HepG2 (cell line): ENCODE measurements around the gene CYSTM1. TPM values are rescaled to one million over a fixed set of nuclear protein-coding genes. Genes with fewer than 3 reads are reported as not detected.

Experiments used
- ATAC-seq: fragments of 200-7000 bp; cut with Tn5 transposase; 3 replicates; pipeline ENCODE4 v1.9.1; 2020; ENCODE audit warnings: mild to moderate bottlenecking, moderate library complexity
- BruUV-seq: library from RNA; stranded (reverse); fragments of 400-500 nt; replicated peaks from 2 replicates; lab custom pipeline; 2021; lab: Mats Ljungman, UMichigan
- CTCF ChIA-PET: fragments of 300-600 bp; formaldehyde crosslinking; extraction: SDS; loops from one replicate; lab custom pipeline; 2021; ENCODE audit warnings: low total read pairs, inconsistent platforms, low intra/inter-chr PET ratio; lab: Yijun Ruan, JAX
- POLR2A ChIA-PET: fragments of 350-600 bp; sonication (Branson Sonifier 250); formaldehyde crosslinking; loops from one replicate; lab custom pipeline; 2020; ENCODE audit warnings: antibody characterized with exemption, inconsistent platforms; lab: Yijun Ruan, JAX
- DNase-seq: peaks from one replicate; pipeline ENCODE4 v3.0.0-alpha.2; 2015; ENCODE audit warnings: low spot score
- FAIRE-seq: peaks from 3 replicates; lab custom pipeline; 2011; peaks lifted over from hg19 to GRCh38; lab: Jason Lieb, UNC
- H2AFZ ChIP-seq: one replicate; pipeline ENCODE4 v1.6.1; 2011; ENCODE audit warnings: low read length, inconsistent platforms
- H3K27ac ChIP-seq: fragments of 300-600 bp; 3 replicates; pipeline ENCODE4 v1.8.0; 2011; ENCODE audit warnings: mixed run types, mild to moderate bottlenecking, mixed read lengths, low read length, inconsistent platforms; ENCODE audit not compliant: insufficient read depth; ENCODE audit errors: extremely low read length
- H3K27me3 ChIP-seq, 2 experiments: fragments of 200-600 bp in 1 of 2; 2 replicates in 1 of 2; 3 replicates in 1 of 2; pipeline versions ENCODE4 v1.6.0 to v1.8.0; 2011; ENCODE audit warnings: low read length in 2 of 2, mild to moderate bottlenecking in 2 of 2, moderate library complexity in 2 of 2, inconsistent platforms in 1 of 2; ENCODE audit not compliant: insufficient read depth in 2 of 2, control insufficient read depth in 1 of 2
- H3K36me3 ChIP-seq, 2 experiments: fragments of 200-600 bp in 1 of 2; replicated peaks in 1 of 2; 2 replicates in 1 of 2; 3 replicates in 1 of 2; pipeline versions ENCODE4 v1.5.1 to v1.8.0; 2011; ENCODE audit warnings: low read length in 2 of 2, inconsistent platforms in 1 of 2; ENCODE audit not compliant: insufficient read depth in 2 of 2, control insufficient read depth in 1 of 2
- H3K4me1 ChIP-seq: 2 replicates; pipeline ENCODE4 v1.5.1; 2012; ENCODE audit warnings: low read length, inconsistent platforms; ENCODE audit not compliant: insufficient read depth
- H3K4me2 ChIP-seq: 2 replicates; pipeline ENCODE4 v1.6.0; 2011; ENCODE audit warnings: low read depth, low read length, inconsistent platforms
- H3K4me3 ChIP-seq, 3 experiments: fragments of 200-600 bp in 1 of 3; sonication (generic), shearing (Covaris generic) in 1 of 3; replicated peaks in 1 of 3; 2 replicates each; pipeline ENCODE4 v1.5.1; 2011 to 2016; ENCODE audit warnings: low read length in 3 of 3, inconsistent platforms in 2 of 3, low read depth in 2 of 3, mild to moderate bottlenecking in 2 of 3, control low read depth in 1 of 3, mixed read lengths in 1 of 3; ENCODE audit not compliant: insufficient read depth in 1 of 3
- H3K79me2 ChIP-seq: one replicate; pipeline ENCODE4 v1.6.1; 2011; ENCODE audit warnings: low read length, inconsistent platforms; ENCODE audit not compliant: insufficient read depth
- H3K9ac ChIP-seq: 2 replicates; pipeline ENCODE4 v1.6.0; 2011; ENCODE audit warnings: mild to moderate bottlenecking, low read depth, low read length, inconsistent platforms; ENCODE audit not compliant: insufficient read depth
- H3K9me3 ChIP-seq: 2 replicates; pipeline ENCODE4 v1.5.1; 2012; ENCODE audit warnings: mild to moderate bottlenecking, low read length
- H4K20me1 ChIP-seq: 2 replicates; pipeline ENCODE4 v1.6.0; 2011; ENCODE audit warnings: inconsistent platforms, mild to moderate bottlenecking, low read length, moderate library complexity; ENCODE audit not compliant: insufficient read depth
- ARHGAP35 ChIP-seq: sonication (generic); formaldehyde crosslinking; IDR thresholded peaks from 2 replicates; pipeline ENCODE4 v1.9.0; 2022; ENCODE audit warnings: mild to moderate bottlenecking, inconsistent platforms, moderate library complexity, missing genetic modification reagents, borderline replicate concordance
- ARNT ChIP-seq: fragments of 450-650 bp; IDR thresholded peaks from 2 replicates; pipeline ENCODE4 v1.6.1; 2017
- BORCS8-MEF2B ChIP-seq: sonication (generic); formaldehyde crosslinking; IDR thresholded peaks from 2 replicates; pipeline ENCODE4 v1.8.0; 2022; ENCODE audit warnings: mild to moderate bottlenecking, missing genetic modification reagents
- MEF2D ChIP-seq: sonication (generic); formaldehyde crosslinking; IDR thresholded peaks from 2 replicates; pipeline ENCODE4 v1.5.1; 2020; ENCODE audit warnings: mild to moderate bottlenecking, missing genetic modification reagents
- NFYC ChIP-seq: IDR thresholded peaks from 2 replicates; pipeline ENCODE4 v1.6.1; 2016; ENCODE audit warnings: missing genetic modification reagents, missing compliant biosample characterization
- PHF5A ChIP-seq: IDR thresholded peaks from one replicate; pipeline ENCODE4 v1.6.1; 2018; ENCODE audit warnings: low read depth, missing genetic modification reagents; ENCODE audit not compliant: unreplicated experiment
- PHF8 ChIP-seq: sonication (generic); formaldehyde crosslinking; IDR thresholded peaks from 2 replicates; pipeline ENCODE4 v1.5.0; 2020; ENCODE audit warnings: missing genetic modification reagents
- PRMT3 ChIP-seq: sonication (generic); formaldehyde crosslinking; IDR thresholded peaks from 2 replicates; pipeline ENCODE4 v1.8.1; 2022; ENCODE audit warnings: low read depth, mild to moderate bottlenecking, moderate library complexity, missing genetic modification reagents, borderline replicate concordance
- SAFB2 ChIP-seq: sonication (generic); formaldehyde crosslinking; IDR thresholded peaks from 2 replicates; pipeline ENCODE4 v1.5.1; 2020; ENCODE audit warnings: missing genetic modification reagents, low read depth, mild to moderate bottlenecking, borderline replicate concordance
- SKI ChIP-seq: fragments of 450-650 bp; IDR thresholded peaks from one replicate; pipeline ENCODE4 v1.6.1; 2018; ENCODE audit warnings: mild to moderate bottlenecking; ENCODE audit not compliant: partially characterized antibody
- U2AF1 ChIP-seq: fragments of 200-400 bp; formaldehyde crosslinking; optimal IDR thresholded peaks from 2 replicates; pipeline ENCODE3; 2017; ENCODE audit warnings: mild to moderate bottlenecking, low read depth, low read length
- ZFAT ChIP-seq: sonication (generic); formaldehyde crosslinking; conservative IDR thresholded peaks from 2 replicates; pipeline ENCODE4 v1.8.1; 2023; ENCODE audit warnings: missing genetic modification reagents, inconsistent platforms
- ZNF333 ChIP-seq: sonication (generic); formaldehyde crosslinking; IDR thresholded peaks from 2 replicates; pipeline ENCODE4 v1.4.0; 2020; ENCODE audit warnings: mild to moderate bottlenecking, missing genetic modification reagents, borderline replicate concordance
- ZNF878 ChIP-seq: sonication (generic); formaldehyde crosslinking; IDR thresholded peaks from 2 replicates; pipeline ENCODE4 v1.8.1; 2023; ENCODE audit warnings: mild to moderate bottlenecking, missing genetic modification reagents, moderate library complexity
- WGBS: methylation state at CpG from one replicate; pipeline ENCODE4 v1.1.6; 2017; ENCODE audit warnings: low lambda C conversion rate; 5-methylcytosine and 5-hydroxymethylcytosine counted together
- in situ Hi-C: cut with HindIII; loops from 2 replicates; pipeline ENCODE4 v1.10.0; 2017; ENCODE audit warnings: low pct_unique_long_range_greater_than_20kb; ENCODE audit not compliant: extremely low pct_ligation_motif_present
- intact Hi-C: fragments of 100-400 bp; cut with micrococcal nuclease; formaldehyde crosslinking; loops from one replicate; pipeline ENCODE4 v1.10.0; 2022; ENCODE audit not compliant: unreplicated experiment
- polyA plus RNA-seq, 8 experiments: library from polyadenylated mRNA; depleted of rRNA in 3 of 8; stranded (reverse) in 7 of 8; unstranded in 1 of 8; fragments of >200 nt; fragmentation: Illumina TruSeq in 4 of 8; extraction: Trizol in 4 of 8; gene quantifications; 2 replicates each; pipeline versions ENCODE4 v1.2.1 to v1.2.3, GENCODE V29; 2011 to 2016; ENCODE audit warnings: low read depth in 4 of 8, missing spikeins in 1 of 8, mixed read lengths in 1 of 8; ENCODE audit not compliant: insufficient read depth in 1 of 8
- total RNA-seq, 5 experiments: library from RNA; depleted of rRNA; stranded (reverse); fragments of >200 nt; fragmentation: Illumina TruSeq; extraction: Trizol; gene quantifications; 2 replicates each; pipeline ENCODE4 v1.2.3, GENCODE V29; 2016; ENCODE audit warnings: low read depth in 1 of 5
- TF ChIP-seq, protein P1 (sequence below): sonication (generic); formaldehyde crosslinking; IDR thresholded peaks from 2 replicates; pipeline ENCODE4 v1.4.0; 2020; ENCODE audit warnings: missing genetic modification reagents, mild to moderate bottlenecking, borderline replicate concordance
- TF ChIP-seq, protein P2 (sequence below): IDR thresholded peaks from 2 replicates; pipeline ENCODE4 v1.6.1; 2016; ENCODE audit warnings: missing compliant biosample characterization, missing genetic modification reagents, borderline replicate concordance

The CYSTM1 gene
- total and polyA plus RNA-seq, 2 of the 13 experiments (the other 11 are each of a cell fraction or from before 2014, with no cell fraction given), result 40.0 to 73.4 TPM

DNA sequence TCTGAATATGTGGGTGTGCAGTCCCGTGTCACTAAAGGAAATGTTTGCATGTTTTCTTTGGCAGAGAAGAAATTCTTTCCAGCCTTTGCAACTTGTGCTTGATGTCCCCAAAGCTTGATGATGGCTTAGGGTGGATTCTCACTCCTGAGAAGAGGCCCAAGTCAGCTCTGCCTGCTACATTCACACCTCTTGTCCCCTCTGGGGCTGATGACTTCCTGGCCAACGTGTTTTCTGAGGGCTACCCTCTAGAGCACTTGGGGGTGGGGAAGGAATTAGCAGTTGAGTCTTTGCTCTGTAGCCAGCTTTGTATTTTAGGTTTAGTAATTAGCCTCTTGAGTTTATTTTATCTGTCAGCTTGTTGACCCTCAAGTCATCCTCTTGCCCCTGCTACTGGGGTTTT is 19.7 kb downstream of the CYSTM1 start (continued):
- TF ChIP-seq, protein P1, sequence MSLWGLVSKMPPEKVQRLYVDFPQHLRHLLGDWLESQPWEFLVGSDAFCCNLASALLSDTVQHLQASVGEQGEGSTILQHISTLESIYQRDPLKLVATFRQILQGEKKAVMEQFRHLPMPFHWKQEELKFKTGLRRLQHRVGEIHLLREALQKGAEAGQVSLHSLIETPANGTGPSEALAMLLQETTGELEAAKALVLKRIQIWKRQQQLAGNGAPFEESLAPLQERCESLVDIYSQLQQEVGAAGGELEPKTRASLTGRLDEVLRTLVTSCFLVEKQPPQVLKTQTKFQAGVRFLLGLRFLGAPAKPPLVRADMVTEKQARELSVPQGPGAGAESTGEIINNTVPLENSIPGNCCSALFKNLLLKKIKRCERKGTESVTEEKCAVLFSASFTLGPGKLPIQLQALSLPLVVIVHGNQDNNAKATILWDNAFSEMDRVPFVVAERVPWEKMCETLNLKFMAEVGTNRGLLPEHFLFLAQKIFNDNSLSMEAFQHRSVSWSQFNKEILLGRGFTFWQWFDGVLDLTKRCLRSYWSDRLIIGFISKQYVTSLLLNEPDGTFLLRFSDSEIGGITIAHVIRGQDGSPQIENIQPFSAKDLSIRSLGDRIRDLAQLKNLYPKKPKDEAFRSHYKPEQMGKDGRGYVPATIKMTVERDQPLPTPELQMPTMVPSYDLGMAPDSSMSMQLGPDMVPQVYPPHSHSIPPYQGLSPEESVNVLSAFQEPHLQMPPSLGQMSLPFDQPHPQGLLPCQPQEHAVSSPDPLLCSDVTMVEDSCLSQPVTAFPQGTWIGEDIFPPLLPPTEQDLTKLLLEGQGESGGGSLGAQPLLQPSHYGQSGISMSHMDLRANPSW (CRISPR knock-in tag), result no peak
- no peak for TF ChIP-seq ZNF878 (CRISPR knock-in tag)
- TF ChIP-seq BORCS8-MEF2B (CRISPR knock-in tag), result no peak
- no peak for TF ChIP-seq MEF2D (CRISPR knock-in tag)

DNA sequence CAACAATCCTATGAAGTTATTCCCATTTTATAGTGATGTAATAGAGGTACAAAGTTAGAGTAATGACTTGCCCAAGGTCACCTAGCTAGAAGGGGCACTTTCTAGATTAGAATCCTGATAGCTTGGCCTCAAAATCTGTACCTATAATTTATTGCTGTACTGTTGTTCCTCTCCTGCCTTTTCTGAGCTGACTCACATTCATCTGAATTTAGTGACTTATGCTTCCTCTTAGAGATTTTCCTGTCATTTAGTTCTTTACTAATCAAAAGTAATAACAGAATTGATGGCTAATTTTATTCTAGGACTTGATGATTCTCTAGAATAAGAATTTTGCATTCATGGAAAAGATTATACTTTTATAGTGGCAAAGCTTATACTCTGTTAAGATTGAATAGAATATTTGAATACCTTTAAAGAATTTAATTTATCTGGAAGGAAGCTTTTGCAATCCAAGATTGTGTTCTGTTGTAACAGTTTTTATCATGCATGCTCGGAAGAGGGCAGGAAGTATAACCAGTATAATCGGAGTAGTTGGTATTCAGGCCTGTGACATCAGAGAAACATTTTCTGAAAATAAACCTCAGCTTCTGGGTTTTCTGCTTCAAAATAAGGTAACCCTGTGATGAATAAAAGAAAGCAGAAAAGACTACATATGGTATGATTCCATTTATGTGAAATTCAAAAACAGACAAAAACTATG is 21.3 kb downstream of the CYSTM1 start:
- no peaks in the 10 kb centered on the region for H4K20me1 ChIP-seq
- DNase-seq, result no peak
- WGBS, result 96% methylated on average over 2 of the region's 2 CpGs
- no peaks in the 10 kb centered on the region for H3K9me3 ChIP-seq
- in situ Hi-C loops, result no loop called here
- TF ChIP-seq ARNT, result no peak
- TF ChIP-seq U2AF1, result no peak
- no peak for TF ChIP-seq SAFB2 (CRISPR knock-in tag)
- no peak for TF ChIP-seq ZNF333
- TF ChIP-seq PHF8 (CRISPR knock-in tag), result no peak
- no peak for TF ChIP-seq PHF5A (CRISPR knock-in tag)
- no peak for TF ChIP-seq ZFAT (CRISPR knock-in tag)
- TF ChIP-seq PRMT3 (CRISPR knock-in tag), result no peak
- TF ChIP-seq ARHGAP35, result no peak
- TF ChIP-seq, protein P2, sequence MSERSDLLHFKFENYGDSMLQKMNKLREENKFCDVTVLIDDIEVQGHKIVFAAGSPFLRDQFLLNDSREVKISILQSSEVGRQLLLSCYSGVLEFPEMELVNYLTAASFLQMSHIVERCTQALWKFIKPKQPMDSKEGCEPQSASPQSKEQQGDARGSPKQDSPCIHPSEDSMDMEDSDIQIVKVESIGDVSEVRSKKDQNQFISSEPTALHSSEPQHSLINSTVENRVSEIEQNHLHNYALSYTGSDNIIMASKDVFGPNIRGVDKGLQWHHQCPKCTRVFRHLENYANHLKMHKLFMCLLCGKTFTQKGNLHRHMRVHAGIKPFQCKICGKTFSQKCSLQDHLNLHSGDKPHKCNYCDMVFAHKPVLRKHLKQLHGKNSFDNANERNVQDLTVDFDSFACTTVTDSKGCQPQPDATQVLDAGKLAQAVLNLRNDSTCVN (CRISPR knock-in tag), result no peak
- no peak for TF ChIP-seq SKI
- TF ChIP-seq NFYC (CRISPR knock-in tag), result no peak
- H3K27ac ChIP-seq, result no peak overlapping the region
- intact Hi-C loops, result no loop called here
- H3K79me2 ChIP-seq, result peaks cover 2% of the 10 kb centered on the region
- ATAC-seq, result no peak
- no peak overlapping the region for H2AFZ ChIP-seq
- H3K4me2 ChIP-seq, result no peak overlapping the region
- H3K4me3 ChIP-seq, result no peak overlapping the region
- no peak for FAIRE-seq
- POLR2A ChIA-PET, result no interaction called here
- peaks cover 4 to 19% of the 10 kb centered on the region in 2 experiments for H3K36me3 ChIP-seq
- no TSS peak for BruUV-seq
- no peaks in the 10 kb centered on the region for H3K27me3 ChIP-seq
- no peak overlapping the region for H3K9ac ChIP-seq
- peaks cover 59% of the 10 kb centered on the region for H3K4me1 ChIP-seq
- CTCF ChIA-PET, result no interaction called here
